Middle frontal gyrus (tissue), 1 donor: ENCODE measurements around the gene PRELID3B.
"Not testable (repeated sequence)": the region's sequence is repeated elsewhere in the genome, so short reads cannot be mapped to it uniquely, and the experiment has no call there.

Source experiments
- DNase-seq: peaks from one replicate; pipeline ENCODE4 v3.0.0-alpha.2; 2015; ENCODE audit warnings: low spot score; ENCODE audit errors: extremely low spot score

The PRELID3B gene

DNA sequence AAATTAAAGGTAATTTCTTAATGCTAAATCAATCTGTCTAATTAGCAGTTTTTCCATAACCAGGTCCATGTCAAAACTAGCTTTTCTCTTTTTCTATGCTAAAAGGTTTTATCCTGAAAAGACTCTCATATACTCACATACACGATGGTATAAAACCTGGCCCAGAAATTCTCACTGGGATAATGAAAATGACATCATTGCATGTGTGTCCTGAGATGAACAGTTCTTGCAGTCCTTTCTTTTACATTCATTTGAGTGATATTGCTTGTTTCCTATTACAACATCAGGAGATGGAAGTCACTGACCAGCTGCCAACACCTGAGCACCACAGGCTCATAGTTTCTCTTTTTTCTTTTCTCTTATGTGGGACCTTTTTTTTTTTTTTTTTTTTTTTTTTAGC is 7.9 kb upstream of the PRELID3B start:
- DNase-seq, result no peak

DNA sequence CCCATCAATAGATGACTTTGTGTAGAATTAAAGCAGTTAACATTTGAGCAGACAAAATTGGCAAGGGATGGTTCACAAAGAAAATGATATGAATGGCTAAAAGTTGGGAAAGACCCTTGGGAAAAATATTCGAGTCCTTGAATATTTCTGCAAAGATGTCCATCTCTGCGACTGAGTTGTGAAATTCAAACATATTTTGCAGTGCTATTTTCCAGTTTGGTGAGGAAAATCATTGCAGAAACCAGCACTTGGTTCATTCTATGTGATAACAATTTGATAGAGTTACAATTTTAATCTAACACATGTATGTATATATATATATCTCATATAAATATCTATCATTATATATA is 6.1 kb upstream of the PRELID3B start:
- no peak for DNase-seq

GRCh38 chr20:59047938-59048680 is 5.5 kb upstream of the PRELID3B start:
- DNase-seq, result no peak

GRCh38 chr20:59046862-59047261 is 4.3 kb upstream of the PRELID3B start:
- DNase-seq, result no peak

DNA sequence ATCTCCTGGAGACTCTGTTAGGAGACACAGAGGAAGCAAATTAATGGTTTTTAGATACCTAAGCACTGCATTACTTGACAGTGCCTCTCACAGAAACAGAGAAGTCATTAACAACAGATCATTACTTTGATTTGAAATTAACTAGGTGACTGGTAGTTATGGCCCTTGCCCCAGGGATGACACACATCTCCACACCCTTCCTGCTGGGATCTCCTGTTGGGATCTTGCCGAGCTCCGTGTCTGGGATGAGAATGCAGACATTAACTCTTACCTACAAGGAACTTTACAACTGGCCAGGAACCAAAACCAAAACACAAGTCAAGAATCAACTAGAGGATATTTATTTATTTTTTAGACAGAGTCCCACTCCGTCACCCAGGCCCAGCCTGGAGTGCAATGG is 2.2 kb upstream of the PRELID3B start:
- DNase-seq, result no peak

DNA sequence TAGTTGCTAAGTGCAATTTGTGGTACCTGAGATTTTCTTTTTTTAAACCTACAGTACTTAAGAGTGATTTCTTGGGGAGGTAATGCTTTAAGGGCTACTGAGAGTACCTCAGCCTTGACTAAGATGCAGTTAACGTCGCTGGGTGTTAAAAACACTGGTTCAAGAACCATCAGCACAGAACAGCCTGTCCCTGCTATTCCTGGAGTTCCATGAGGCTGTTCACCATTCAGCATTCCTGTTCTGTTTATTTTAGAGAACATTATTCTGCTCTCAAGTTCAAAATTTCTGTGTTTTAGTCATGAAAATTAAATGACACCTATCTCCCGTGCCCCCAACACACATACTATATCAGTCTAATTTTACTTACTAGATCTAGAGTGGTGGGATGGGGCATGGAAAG is 1.7 kb upstream of the PRELID3B start:
- no peak for DNase-seq

- DNase-seq, result no peak
These were observed 1.1 kb upstream of the PRELID3B start for GRCh38 chr20:59043698-59044097.

GRCh38 chr20:59042796-59043631 is 428 bp upstream of the PRELID3B start:
- peak; percentile 89 for DNase-seq

DNA sequence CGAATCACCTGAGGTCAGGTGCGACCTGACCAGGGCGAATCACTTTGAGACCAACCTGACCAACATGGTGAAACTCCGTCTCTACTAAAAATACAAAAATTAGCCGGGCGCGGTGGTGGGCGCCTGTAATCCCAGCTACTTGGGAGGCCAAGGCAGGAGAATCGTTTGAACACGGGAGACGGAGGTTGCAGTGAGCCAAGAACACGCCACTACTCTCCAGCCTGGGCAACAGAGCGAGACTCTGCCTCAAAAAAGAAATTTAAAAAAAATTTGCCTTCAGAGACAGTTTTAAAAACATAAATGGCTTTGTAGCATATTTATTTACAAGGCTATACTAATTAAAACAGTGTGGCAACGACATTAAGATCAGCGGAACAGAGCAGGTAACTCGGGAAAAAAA is 1.1 kb downstream of the PRELID3B start:
- DNase-seq, result not testable (repeated sequence)

DNA sequence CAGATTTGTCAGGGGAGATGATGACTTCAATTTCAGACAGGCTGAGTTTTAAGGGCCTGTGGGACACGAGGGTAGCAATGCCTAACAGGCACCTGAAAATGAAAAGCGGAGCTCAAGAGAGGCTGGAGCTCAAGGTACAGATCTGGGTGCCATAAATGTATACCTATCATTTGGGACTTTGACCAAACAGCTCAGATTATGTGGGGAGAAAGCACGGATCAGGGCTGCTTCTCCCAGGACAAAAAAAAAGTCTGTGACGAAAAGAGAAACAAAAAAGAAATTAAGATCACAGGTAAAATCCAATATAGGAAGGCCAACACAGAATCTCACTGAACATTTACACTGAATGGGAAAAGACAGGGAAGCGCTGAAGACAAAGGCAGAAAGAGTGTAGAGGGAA is 1.9 kb downstream of the PRELID3B start:
- DNase-seq, result no peak

GRCh38 chr20:59039233-59039632 is 3.4 kb downstream of the PRELID3B start:
- DNase-seq, result no peak

DNA sequence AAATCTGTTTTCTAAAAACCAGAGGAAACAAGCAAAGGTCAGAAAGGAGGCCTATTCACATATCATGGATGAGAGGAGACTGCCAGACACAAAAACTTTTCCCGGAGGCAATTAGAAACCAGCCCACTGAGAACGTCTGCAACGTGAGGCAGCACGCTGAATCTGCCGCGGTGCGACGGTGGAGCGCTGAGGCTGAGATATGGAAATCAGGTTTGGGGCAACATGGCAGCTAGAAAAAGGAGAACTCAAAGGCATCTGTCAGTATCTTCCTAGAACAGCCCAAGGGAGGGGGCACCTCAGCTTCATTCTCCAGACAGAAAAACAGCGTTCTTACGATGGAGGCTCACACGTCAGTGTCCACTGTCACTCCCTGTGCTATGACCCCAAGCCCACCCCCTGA is 5.2 kb downstream of the PRELID3B start:
- DNase-seq, result no peak

DNA sequence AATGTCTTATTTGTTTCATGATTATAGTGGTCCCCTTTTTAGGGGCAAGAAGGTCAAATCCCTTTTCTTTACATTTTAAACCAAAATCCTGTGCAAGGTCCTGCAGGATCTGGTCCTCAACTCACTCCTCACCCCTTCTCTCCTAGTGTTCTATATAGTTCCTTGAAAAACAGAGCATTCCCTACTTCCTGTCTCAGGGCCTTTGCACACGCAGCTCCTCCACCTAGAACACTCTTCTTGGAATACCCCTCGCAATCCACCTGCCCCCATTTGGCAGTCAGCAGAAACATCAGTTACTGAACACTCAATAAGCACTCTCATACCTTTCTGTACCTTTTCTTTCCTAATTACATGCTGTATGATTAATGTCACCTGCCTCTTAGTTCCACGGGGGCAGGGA is 7.2 kb downstream of the PRELID3B start:
- no peak for DNase-seq

- DNase-seq, result no peak
These were observed 8.9 kb downstream of the PRELID3B start for GRCh38 chr20:59033616-59034165.

DNA sequence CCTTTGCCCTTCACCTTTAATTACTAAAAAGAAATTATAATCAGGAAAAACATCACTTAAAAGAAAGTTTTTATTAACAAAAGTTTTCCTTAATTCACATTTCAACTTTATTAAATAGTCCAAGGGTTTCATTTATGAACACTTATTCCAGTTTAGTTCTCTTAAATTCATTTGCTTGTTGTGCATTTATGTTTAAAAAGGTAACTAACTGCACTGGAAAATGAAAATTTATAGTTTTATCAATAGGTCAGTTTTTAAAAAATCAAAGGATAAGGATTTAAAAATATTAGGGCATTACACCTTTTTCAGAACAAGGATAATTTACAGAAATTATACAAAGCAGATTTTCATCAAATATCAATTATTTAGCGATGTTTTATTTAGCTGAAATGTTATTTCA is 9.5 kb downstream of the PRELID3B start:
- no peak for DNase-seq

DNA sequence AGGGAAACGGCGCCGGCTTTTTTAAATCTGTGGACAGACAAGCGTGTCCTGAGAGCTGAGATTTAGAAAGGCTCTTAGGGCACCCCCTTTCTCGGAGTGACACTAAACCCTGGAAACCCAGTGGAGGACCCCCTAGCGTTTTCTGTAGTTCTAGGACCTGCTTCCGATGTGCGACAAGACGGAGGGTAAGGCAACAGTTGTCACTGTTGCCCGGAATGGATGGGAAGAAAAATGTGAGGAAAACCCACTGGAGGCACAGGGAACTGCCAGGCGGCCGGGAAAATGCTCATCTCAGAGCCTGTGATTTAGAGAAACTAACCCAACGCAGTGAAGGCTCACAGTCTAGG is 9.9 kb downstream of the PRELID3B start:
- DNase-seq, result no peak

GRCh38 chr20:59032023-59032712 is 10.4 kb downstream of the PRELID3B start, which contains the start of gene ATP5F1E:
Gene ATP5F1E, minus strand, starts transcription at chr20:59032335. Its CDS starts 84 bp downstream, at chr20:59032251.
- DNase-seq, result peak; percentile 89

DNA sequence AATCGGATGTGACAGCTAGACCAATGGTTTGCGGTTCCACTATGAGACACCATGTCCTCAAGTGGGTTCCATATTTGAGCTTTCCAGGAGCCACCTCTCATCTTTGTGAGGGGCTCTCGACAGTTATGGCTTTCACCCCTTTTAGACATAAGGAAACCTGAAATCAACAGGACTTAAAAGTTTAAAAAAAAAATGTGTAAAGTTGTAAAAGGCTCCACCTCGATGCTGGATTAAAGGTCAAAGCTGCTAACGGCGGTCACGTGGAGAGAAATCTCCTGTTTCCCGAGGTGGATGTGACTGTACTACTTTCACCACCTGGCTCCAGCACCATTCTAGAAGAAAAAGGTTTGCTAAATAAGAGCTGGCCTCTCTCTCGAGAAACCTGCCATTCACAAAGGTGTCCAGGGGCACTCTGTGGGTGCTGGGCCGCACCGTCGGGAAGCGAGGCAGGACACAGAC is 11.0 kb downstream of the PRELID3B start:
- DNase-seq, result no peak

DNA sequence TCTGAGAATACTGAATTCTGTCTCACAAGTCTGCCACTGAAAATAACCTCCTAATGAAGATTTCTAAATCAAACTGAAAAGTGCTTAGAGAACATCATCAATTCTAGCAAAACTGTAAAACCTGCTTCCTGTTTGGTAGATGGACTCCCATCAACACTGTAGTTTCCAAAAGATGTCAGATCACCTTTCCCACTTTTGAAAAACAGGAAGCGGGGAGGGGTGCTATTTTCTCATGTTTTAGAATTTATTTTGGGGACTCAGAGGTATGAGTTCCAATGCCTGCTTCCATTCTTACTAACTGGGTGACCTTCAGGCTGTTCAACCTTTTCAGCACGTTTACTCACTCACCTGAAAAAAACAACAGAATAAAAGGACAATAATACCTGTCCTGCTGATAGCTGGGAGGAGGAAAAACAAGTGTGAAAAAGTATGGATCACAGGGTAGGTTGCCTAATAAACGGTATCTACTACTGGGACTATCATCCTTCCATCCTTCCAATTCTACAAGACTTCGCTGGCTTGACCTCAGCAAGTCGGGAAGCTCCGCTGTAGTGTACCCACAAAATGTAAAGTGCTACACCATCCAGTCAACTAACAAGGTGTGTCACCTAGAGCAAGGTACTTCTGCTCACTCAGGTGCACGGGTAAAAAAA is 11.5 kb downstream of the PRELID3B start:
- no peak for DNase-seq

DNA sequence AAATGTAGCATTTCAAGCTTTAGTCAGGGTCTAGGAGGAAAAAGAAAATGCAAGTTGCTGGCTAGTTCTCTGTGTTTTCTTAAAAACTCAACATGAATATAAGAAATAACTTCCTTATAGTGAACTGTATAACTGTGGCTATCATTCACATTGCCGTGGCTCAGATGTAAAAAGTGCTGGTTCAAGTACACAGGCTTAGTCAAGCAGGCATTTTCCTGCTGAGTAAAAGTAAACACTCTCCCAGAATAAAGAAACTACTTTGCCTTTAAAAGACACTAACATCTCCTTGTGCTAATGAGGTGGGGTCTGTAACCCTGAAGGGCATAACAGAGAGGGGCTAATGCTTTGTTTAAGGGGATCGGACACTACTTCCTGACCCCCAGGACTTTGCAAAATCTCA is 13.8 kb downstream of the PRELID3B start:
- DNase-seq, result no peak

- DNase-seq, result no peak
These were observed 14.8 kb downstream of the PRELID3B start for GRCh38 chr20:59027741-59028320.
